WTC11 (cell line): ENCODE results near the gene RASGRP2. TPM values are rescaled to one million over a fixed set of nuclear protein-coding genes. Genes with fewer than 3 reads are reported as not detected.

Experiments
- ATAC-seq: fragments of 200-7000 bp; cut with Tn5 transposase; 2 replicates; pipeline ENCODE4 v1.10.0; 2021; ENCODE audit warnings: mild to moderate bottlenecking, moderate library complexity
- CTCF ChIA-PET: fragments of 300-600 bp; sonication (Branson Sonifier 250); formaldehyde crosslinking; loops from one replicate; lab custom pipeline; 2021; ENCODE audit warnings: antibody characterized with exemption; lab: Charles Lee
- POLR2A ChIA-PET: fragments of 350-600 bp; sonication (Branson Sonifier 250); formaldehyde crosslinking; loops from one replicate; lab custom pipeline; 2021; ENCODE audit warnings: antibody characterized with exemption; lab: Charles Lee
- DNase-seq: peaks from one replicate; pipeline ENCODE4 v3.0.0; 2021; ENCODE audit warnings: low spot score
- H3K27ac Mint-ChIP-seq: 2 replicates; pipeline ENCODE4 v1.8.0; 2021; ENCODE audit warnings: mixed read lengths
- H3K27me3 Mint-ChIP-seq: 2 replicates; pipeline ENCODE4 v1.8.0; 2021; ENCODE audit warnings: low read depth, mild to moderate bottlenecking, moderate library complexity, mixed read lengths
- H3K36me3 Mint-ChIP-seq: 2 replicates; pipeline ENCODE4 v1.8.0; 2021; ENCODE audit warnings: mixed read lengths
- H3K4me1 Mint-ChIP-seq: 2 replicates; pipeline ENCODE4 v1.8.0; 2022; ENCODE audit warnings: mixed read lengths
- H3K4me3 Mint-ChIP-seq: 2 replicates; pipeline ENCODE4 v1.8.0; 2021; ENCODE audit warnings: mild to moderate bottlenecking, moderate library complexity, mixed read lengths
- H3K9me3 Mint-ChIP-seq: 2 replicates; pipeline ENCODE4 v1.8.0; 2021; ENCODE audit warnings: mixed read lengths
- ARID4B ChIP-seq: sonication (generic); formaldehyde crosslinking; IDR thresholded peaks from 2 replicates; pipeline ENCODE4 v1.8.0; 2023; ENCODE audit warnings: missing genetic modification reagents, mild to moderate bottlenecking, borderline replicate concordance
- ATF1 ChIP-seq: sonication (generic); formaldehyde crosslinking; IDR thresholded peaks from 2 replicates; pipeline ENCODE4 v1.8.1; 2023; ENCODE audit warnings: mild to moderate bottlenecking, moderate library complexity, missing genetic modification reagents
- ATF2 ChIP-seq: sonication (generic); formaldehyde crosslinking; IDR thresholded peaks from 2 replicates; pipeline ENCODE4 v1.8.1; 2022; ENCODE audit warnings: low read depth, missing genetic modification reagents, borderline replicate concordance
- E2F1 ChIP-seq: sonication (generic); formaldehyde crosslinking; IDR thresholded peaks from 2 replicates; pipeline ENCODE4 v1.8.0; 2022; ENCODE audit warnings: mild to moderate bottlenecking, missing genetic modification reagents
- GTF2I ChIP-seq: fragments of 250-450 bp; sonication (Bioruptor Pico); conservative IDR thresholded peaks from 2 replicates; pipeline ENCODE4 v1.4.0; 2021; ENCODE audit warnings: mild to moderate bottlenecking
- NFYB ChIP-seq: sonication (generic); formaldehyde crosslinking; conservative IDR thresholded peaks from 2 replicates; pipeline ENCODE4 v1.8.0; 2022; ENCODE audit warnings: low read depth, missing genetic modification reagents
- PRRX2 ChIP-seq: fragments of 250-450 bp; sonication (Bioruptor Pico); IDR thresholded peaks from 2 replicates; pipeline ENCODE4 v1.8.0; 2021; ENCODE audit warnings: mild to moderate bottlenecking
- SMAD3 ChIP-seq: sonication (generic); formaldehyde crosslinking; IDR thresholded peaks from 2 replicates; pipeline ENCODE4 v1.8.0; 2022; ENCODE audit warnings: missing genetic modification reagents, mild to moderate bottlenecking, borderline replicate concordance
- TEAD4 ChIP-seq: sonication (generic); formaldehyde crosslinking; IDR thresholded peaks from 2 replicates; pipeline ENCODE4 v1.8.0; 2022; ENCODE audit warnings: mild to moderate bottlenecking, missing genetic modification reagents
- ZNF121 ChIP-seq: sonication (generic); formaldehyde crosslinking; IDR thresholded peaks from 2 replicates; pipeline ENCODE4 v1.8.0; 2023; ENCODE audit warnings: missing genetic modification reagents
- ZNF219 ChIP-seq: sonication (generic); formaldehyde crosslinking; IDR thresholded peaks from 2 replicates; pipeline ENCODE4 v1.8.0; 2023; ENCODE audit warnings: missing genetic modification reagents, mild to moderate bottlenecking, borderline replicate concordance
- ZNF416 ChIP-seq: fragments of 250-450 bp; sonication (Bioruptor Pico); IDR thresholded peaks from 2 replicates; pipeline ENCODE4 v1.9.0; 2021; ENCODE audit warnings: mild to moderate bottlenecking, inconsistent platforms
- ZNF425 ChIP-seq: fragments of 250-450 bp; sonication (Bioruptor Pico); conservative IDR thresholded peaks from 2 replicates; pipeline ENCODE4 v1.9.0; 2021; ENCODE audit warnings: mild to moderate bottlenecking
- total RNA-seq: library from RNA; stranded (reverse); gene quantifications from 3 replicates; pipeline ENCODE4 v1.2.3, GENCODE V29; 2021
- TF ChIP-seq, protein P1 (sequence below): sonication (generic); formaldehyde crosslinking; IDR thresholded peaks from 2 replicates; pipeline ENCODE4 v1.8.1; 2023; ENCODE audit warnings: mild to moderate bottlenecking, missing genetic modification reagents, borderline replicate concordance
- TF ChIP-seq, protein P2 (sequence below): sonication (generic); formaldehyde crosslinking; IDR thresholded peaks from 2 replicates; pipeline ENCODE4 v1.8.1; 2022; ENCODE audit warnings: mild to moderate bottlenecking, moderate library complexity, missing genetic modification reagents
- TF ChIP-seq, protein P3 (sequence below): fragments of 250-450 bp; sonication (Bioruptor Pico); IDR thresholded peaks from 2 replicates; pipeline ENCODE4 v2.1.2; 2022; ENCODE audit warnings: mild to moderate bottlenecking, moderate library complexity

The RASGRP2 gene
- total RNA-seq, 1 experiment from 2014 or later: 31.9 TPM

DNA sequence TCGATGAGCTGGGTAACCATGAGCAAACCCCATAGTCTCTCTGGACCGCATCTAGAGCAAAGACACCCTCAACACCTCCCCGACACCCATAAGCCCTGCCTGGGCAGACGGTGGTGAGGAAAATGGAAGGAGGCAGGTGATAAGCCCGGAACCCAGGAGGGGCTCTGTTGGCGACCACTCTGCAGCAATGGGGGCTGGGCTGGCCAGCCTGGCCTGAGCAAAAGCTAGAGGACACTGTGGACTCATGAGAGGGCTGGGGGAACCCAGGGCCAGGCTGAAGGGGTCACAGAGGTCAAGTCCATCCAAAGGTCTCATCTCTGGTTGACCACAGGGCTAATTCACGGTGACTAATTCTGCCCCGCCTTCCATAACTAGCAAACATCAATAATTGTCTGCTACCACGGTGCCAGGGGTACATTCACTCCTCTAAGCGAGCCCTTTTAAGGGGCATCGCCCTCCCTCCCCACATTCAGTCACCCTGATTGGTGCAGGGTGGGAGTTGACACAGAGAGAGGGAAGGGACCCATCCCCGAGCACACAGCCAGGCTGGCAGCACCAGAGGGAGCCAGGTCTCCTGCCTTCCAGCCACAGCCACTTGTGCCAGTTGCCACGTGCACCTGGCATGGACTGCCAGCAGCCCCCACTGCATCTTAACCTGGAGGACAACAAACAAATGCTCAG lies 11.9 kb upstream of the RASGRP2 start (continued):
- TF ChIP-seq SMAD3 (CRISPR knock-in tag): no peak

DNA sequence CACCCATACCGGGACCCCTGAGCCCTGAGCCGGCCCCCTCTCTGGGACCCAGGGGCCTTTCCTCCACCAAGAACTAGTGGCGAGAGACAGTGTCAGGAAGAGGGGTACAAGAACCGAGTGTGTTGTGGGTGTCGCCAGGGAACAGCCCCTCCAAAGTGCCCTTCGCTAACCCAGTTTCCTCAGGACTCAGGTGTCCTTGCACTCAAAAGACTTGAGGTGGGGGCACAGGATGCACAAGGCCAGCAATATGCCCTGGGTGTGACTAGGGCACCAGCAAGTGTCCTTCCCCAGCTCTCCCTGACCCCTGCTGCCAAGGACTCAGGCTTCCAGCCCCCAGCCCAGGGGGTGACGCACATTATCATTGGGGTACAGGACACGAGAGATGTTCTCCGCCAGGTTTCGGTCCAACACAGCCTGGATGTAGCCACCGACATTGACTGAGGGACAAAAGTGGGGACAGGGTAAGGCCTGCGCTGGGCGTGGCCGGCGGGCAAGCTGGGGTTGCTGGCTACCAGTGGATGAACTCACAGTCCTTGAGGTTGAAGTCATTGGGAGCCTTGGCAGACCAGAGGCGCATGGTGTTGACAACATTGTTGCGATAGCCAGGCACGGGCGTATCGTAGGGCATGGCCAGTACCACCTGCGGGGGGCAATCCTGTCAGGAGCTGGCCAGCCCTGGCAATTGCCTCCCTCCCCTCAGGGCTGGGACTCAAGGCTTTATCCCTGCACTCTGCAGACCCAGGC lies 11.1 kb upstream of the RASGRP2 start:
- ChIA-PET POLR2A (no interaction called here), CTCF (interaction anchor here (1.0 to 4.9 kb wide), 2 partner anchors 10 to 11 kb away, joined by 3 to 30 read pairs; partner anchors contain the start of gene RASGRP2)
- no peak for TF ChIP-seq TEAD4 (CRISPR knock-in tag)
- no peak for TF ChIP-seq E2F1 (CRISPR knock-in tag)
- no peak for TF ChIP-seq PRRX2
- no peak for TF ChIP-seq ATF1 (CRISPR knock-in tag)
- TF ChIP-seq, protein P1, sequence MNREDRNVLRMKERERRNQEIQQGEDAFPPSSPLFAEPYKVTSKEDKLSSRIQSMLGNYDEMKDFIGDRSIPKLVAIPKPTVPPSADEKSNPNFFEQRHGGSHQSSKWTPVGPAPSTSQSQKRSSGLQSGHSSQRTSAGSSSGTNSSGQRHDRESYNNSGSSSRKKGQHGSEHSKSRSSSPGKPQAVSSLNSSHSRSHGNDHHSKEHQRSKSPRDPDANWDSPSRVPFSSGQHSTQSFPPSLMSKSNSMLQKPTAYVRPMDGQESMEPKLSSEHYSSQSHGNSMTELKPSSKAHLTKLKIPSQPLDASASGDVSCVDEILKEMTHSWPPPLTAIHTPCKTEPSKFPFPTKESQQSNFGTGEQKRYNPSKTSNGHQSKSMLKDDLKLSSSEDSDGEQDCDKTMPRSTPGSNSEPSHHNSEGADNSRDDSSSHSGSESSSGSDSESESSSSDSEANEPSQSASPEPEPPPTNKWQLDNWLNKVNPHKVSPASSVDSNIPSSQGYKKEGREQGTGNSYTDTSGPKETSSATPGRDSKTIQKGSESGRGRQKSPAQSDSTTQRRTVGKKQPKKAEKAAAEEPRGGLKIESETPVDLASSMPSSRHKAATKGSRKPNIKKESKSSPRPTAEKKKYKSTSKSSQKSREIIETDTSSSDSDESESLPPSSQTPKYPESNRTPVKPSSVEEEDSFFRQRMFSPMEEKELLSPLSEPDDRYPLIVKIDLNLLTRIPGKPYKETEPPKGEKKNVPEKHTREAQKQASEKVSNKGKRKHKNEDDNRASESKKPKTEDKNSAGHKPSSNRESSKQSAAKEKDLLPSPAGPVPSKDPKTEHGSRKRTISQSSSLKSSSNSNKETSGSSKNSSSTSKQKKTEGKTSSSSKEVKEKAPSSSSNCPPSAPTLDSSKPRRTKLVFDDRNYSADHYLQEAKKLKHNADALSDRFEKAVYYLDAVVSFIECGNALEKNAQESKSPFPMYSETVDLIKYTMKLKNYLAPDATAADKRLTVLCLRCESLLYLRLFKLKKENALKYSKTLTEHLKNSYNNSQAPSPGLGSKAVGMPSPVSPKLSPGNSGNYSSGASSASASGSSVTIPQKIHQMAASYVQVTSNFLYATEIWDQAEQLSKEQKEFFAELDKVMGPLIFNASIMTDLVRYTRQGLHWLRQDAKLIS (CRISPR knock-in tag): no peak
- TF ChIP-seq, protein P2, sequence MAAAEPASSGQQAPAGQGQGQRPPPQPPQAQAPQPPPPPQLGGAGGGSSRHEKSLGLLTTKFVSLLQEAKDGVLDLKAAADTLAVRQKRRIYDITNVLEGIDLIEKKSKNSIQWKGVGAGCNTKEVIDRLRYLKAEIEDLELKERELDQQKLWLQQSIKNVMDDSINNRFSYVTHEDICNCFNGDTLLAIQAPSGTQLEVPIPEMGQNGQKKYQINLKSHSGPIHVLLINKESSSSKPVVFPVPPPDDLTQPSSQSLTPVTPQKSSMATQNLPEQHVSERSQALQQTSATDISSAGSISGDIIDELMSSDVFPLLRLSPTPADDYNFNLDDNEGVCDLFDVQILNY (CRISPR knock-in tag): no peak
- no peak for TF ChIP-seq ZNF416 (CRISPR knock-in tag)
- no peak for TF ChIP-seq ZNF425
- TF ChIP-seq GTF2I (CRISPR knock-in tag): no peak
- no peak for TF ChIP-seq NFYB (CRISPR knock-in tag)
- no peak for TF ChIP-seq ARID4B (CRISPR knock-in tag)
- no peak for TF ChIP-seq SMAD3 (CRISPR knock-in tag)
- TF ChIP-seq ZNF219: no peak
- TF ChIP-seq ATF2 (CRISPR knock-in tag): no peak
- no peak for TF ChIP-seq ZNF121 (CRISPR knock-in tag)
- TF ChIP-seq, protein P3, sequence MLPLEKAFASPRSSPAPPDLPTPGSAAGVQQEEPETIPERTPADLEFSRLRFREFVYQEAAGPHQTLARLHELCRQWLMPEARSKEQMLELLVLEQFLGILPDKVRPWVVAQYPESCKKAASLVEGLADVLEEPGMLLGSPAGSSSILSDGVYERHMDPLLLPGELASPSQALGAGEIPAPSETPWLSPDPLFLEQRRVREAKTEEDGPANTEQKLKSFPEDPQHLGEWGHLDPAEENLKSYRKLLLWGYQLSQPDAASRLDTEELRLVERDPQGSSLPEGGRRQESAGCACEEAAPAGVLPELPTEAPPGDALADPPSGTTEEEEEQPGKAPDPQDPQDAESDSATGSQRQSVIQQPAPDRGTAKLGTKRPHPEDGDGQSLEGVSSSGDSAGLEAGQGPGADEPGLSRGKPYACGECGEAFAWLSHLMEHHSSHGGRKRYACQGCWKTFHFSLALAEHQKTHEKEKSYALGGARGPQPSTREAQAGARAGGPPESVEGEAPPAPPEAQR: no peak
- DNase-seq (no peak), ATAC-seq (no peak)
- Mint-ChIP-seq H3K4me1 (peaks cover 34% of the 10 kb centered on the region), H3K27me3 (no peaks in the 10 kb centered on the region; the same call in 1 of the 2 replicates), H3K4me3 (no peak overlapping the region), H3K36me3 (no peaks in the 10 kb centered on the region), H3K27ac (no peak overlapping the region), H3K9me3 (no peaks in the 10 kb centered on the region)
